ENCODE measurements around the gene PLPP4.
A peak's percentile ranks its signal among the peaks of the same experiment; 100 is the strongest.

PLPP4 gene

DNA sequence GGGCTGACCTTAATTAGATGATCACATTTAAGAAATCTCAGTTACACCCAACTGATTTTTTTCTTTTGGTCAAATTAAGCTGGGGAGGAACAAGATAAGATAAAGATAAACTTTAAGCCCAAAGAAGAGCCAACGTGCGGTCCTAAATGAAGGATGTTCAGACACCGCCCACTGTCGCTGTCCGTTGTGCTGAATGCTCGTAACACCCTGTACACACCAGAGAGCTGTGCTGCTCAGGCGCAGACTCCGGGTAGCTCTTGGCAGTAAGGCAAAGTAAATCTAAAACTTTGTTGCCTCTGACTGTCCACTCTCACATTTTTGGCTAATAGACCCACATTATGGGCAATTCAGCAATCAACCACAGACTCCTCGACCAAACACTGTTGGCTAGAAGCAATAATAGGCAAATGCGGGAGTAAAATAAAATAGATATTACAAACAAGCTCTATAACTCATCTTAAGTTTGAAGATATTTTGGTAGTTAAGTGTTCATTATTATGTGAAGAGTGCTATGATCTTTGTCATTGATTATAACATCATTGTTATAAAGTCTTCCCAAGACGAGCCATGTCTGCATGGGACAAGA is 57.1 kb downstream of the PLPP4 start:
- TF ChIP-seq SIN3A (IDR thresholded peaks at IDR 0.05; ENCODE audit: borderline replicate concordance, insufficient read depth, low read length): peak; percentile 22; the same call in 1 of the 2 replicates
- TF ChIP-seq TAF1 (IDR thresholded peaks at IDR 0.05; ENCODE audit: borderline replicate concordance, insufficient read depth, low read length): no peak
- peak; percentile 91 to 96 for TF ChIP-seq REST (IDR thresholded peaks at IDR 0.05; ENCODE audit: insufficient read depth in 1 of 2, low read depth in 2 of 2, low read length in 2 of 2)
- TF ChIP-seq FOXP2 (optimal IDR thresholded peaks at IDR 0.05; ENCODE audit: borderline replicate concordance, extremely low read depth, extremely low read length, insufficient read depth): no peak
- TF ChIP-seq POLR2AphosphoS5 (IDR thresholded peaks at IDR 0.05; ENCODE audit: low read depth, low read length): no peak

GRCh38 chr10:120514959-120515358 is 57.9 kb downstream of the PLPP4 start:
- no peak for TF ChIP-seq POLR2AphosphoS5 (IDR thresholded peaks at IDR 0.05; ENCODE audit: low read depth, low read length)
- no peak for TF ChIP-seq TAF1 (IDR thresholded peaks at IDR 0.05; ENCODE audit: borderline replicate concordance, insufficient read depth, low read length)
- TF ChIP-seq FOXP2 (optimal IDR thresholded peaks at IDR 0.05; ENCODE audit: borderline replicate concordance, extremely low read depth, extremely low read length, insufficient read depth): no peak
- no peak for TF ChIP-seq REST (IDR thresholded peaks at IDR 0.05; ENCODE audit: insufficient read depth in 1 of 2, low read depth in 2 of 2, low read length in 2 of 2)
- TF ChIP-seq SIN3A (IDR thresholded peaks at IDR 0.05; ENCODE audit: borderline replicate concordance, insufficient read depth, low read length): no peak

DNA sequence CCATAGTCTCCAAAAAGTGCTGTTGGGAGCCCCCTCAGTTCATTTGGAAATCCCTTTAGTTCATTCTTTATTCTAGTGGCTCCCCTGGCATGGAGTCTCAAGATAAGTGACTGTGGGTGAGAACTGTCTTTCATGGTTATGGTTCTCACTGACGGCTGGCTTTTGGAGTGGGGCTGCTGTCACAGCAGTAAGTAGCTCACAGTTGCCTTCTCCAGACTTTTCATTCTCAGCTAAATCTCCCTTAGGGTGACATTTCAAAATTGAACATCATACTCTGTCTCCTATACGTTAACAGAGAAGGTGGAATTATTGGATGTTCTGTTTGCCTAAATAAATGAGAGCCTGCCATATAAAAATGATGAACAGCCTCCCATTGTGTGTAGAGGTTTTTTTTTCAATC is 58.7 kb downstream of the PLPP4 start:
- TF ChIP-seq POLR2AphosphoS5 (IDR thresholded peaks at IDR 0.05; ENCODE audit: low read depth, low read length) (no peak), TAF1 (IDR thresholded peaks at IDR 0.05; ENCODE audit: borderline replicate concordance, insufficient read depth, low read length) (no peak), SIN3A (IDR thresholded peaks at IDR 0.05; ENCODE audit: borderline replicate concordance, insufficient read depth, low read length) (no peak), FOXP2 (optimal IDR thresholded peaks at IDR 0.05; ENCODE audit: borderline replicate concordance, extremely low read depth, extremely low read length, insufficient read depth) (no peak), REST (IDR thresholded peaks at IDR 0.05; ENCODE audit: insufficient read depth in 1 of 2, low read depth in 2 of 2, low read length in 2 of 2) (no peak)

DNA sequence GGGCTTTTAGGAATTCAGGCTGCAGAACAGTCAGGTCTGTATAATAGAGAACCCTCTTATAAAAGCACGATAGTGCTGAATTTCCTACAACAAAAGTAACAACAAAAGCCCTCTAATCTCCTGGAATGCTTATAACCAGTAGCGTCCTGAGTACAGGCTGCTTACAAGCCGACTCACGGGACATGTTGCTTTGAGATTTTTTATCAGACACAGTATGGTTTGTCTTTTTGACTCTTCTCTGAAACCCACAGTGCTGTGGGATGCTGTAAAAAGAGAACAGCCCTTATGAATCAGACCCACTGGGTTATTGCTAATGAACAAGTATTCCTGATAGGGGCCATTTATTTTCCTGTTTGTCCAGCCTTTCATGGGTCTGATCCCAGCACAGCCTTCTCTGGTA is 59.4 kb downstream of the PLPP4 start:
- TF ChIP-seq REST (IDR thresholded peaks at IDR 0.05; ENCODE audit: insufficient read depth in 1 of 2, low read depth in 2 of 2, low read length in 2 of 2) (no peak), TAF1 (IDR thresholded peaks at IDR 0.05; ENCODE audit: borderline replicate concordance, insufficient read depth, low read length) (no peak), POLR2AphosphoS5 (IDR thresholded peaks at IDR 0.05; ENCODE audit: low read depth, low read length) (no peak), SIN3A (IDR thresholded peaks at IDR 0.05; ENCODE audit: borderline replicate concordance, insufficient read depth, low read length) (no peak), FOXP2 (optimal IDR thresholded peaks at IDR 0.05; ENCODE audit: borderline replicate concordance, extremely low read depth, extremely low read length, insufficient read depth) (no peak)

Data from PFSK-1 (cell line).